Right lobe of liver (tissue), 6 donors: ENCODE data around the gene SLC2A2. TPM values are rescaled to one million over a fixed set of nuclear protein-coding genes. Genes with fewer than 3 reads are reported as not detected.
A peak's percentile ranks its signal among the peaks of the same experiment; 100 is the strongest.

Experiments
- ATAC-seq, 4 donors: fragments of 200-7000 bp; cut with Tn5 transposase; one replicate each; pipeline ENCODE4 v1.9.1; 2020; ENCODE audit warnings: mild to moderate bottlenecking in 4 of 4, moderate library complexity in 4 of 4
- DNase-seq, 3 donors: peaks; one replicate each; pipeline ENCODE4 v3.0.0-alpha.2; 2020
- H3K27ac ChIP-seq, 3 donors: fragments of 200-600 bp; one replicate each; pipeline ENCODE4 v1.8.0; 2022
- H3K27me3 ChIP-seq, 2 donors: fragments of 200-600 bp; one replicate each; pipeline ENCODE4 v1.8.0; 2022
- H3K36me3 ChIP-seq, 4 donors: fragments of 200-600 bp; sonication (generic) in 1 of 4; one replicate each; pipeline versions ENCODE4 v1.5.1 to v1.8.0; 2017 to 2022; ENCODE audit warnings: control low read depth in 1 of 4
- H3K4me1 ChIP-seq, 4 donors: fragments of 200-600 bp; sonication (generic) in 1 of 4; one replicate each; pipeline versions ENCODE4 v1.5.1 to v1.8.0; 2017 to 2022; ENCODE audit warnings: control low read depth in 1 of 4
- H3K4me3 ChIP-seq, 3 donors: fragments of 200-600 bp; one replicate each; pipeline ENCODE4 v1.8.0; 2022
- H3K9me3 ChIP-seq, 4 donors: fragments of 200-600 bp; sonication (generic) in 1 of 4; one replicate each; pipeline versions ENCODE4 v1.5.1 to v1.8.0; 2017 to 2022; ENCODE audit warnings: control low read depth in 1 of 4
- POLR2A ChIP-seq: fragments of 450-650 bp; IDR thresholded peaks from one replicate; pipeline ENCODE4 v1.6.1; 2017; ENCODE audit warnings: antibody characterized with exemption, mild to moderate bottlenecking
- WGBS: methylation state at CpG from one replicate; pipeline ENCODE4 v1.1.6; 2018; ENCODE audit warnings: low coverage, low lambda C conversion rate; ENCODE audit not compliant: insufficient coverage; ENCODE audit errors: missing lambda C conversion rate; 5-methylcytosine and 5-hydroxymethylcytosine counted together
- intact Hi-C, 2 donors: fragments of 100-400 bp; cut with DNase I; formaldehyde crosslinking; loops; one replicate each; pipeline versions ENCODE4 v1.11.2 to v1.14.1; 2022
- long read RNA-seq: library from polyadenylated mRNA; unstranded; transcript quantifications from one replicate; pipeline ENCODE4 v2.0.0, GENCODE V29; 2019
- total RNA-seq, 6 experiments: library from RNA; depleted of rRNA in 2 of 6; stranded (reverse); fragments of >200 nt in 2 of 6; fragmentation: NEBNext Ultra II Directional in 3 of 6; extraction: Animal tissue kit (Norgen Biotek cat#: 25700) in 3 of 6; gene quantifications; one replicate each; pipeline versions ENCODE4 v1.1.0 to v1.2.4, GENCODE V29; 2016 to 2023
- TF ChIP-seq, protein P1 (sequence below), 4 donors: fragments of 200-600 bp in 3 of 4; fragments of 450-650 bp in 1 of 4; IDR thresholded peaks; one replicate each; pipeline versions ENCODE4 v1.5.1 to v1.8.0; 2016 to 2022; ENCODE audit warnings: antibody characterized with exemption in 4 of 4, mild to moderate bottlenecking in 2 of 4
- donor health status: DM: no; HTN: yes; CAD: no.
- donor health status: DM: no; HTN: no; CAD: no.
- donor health status: DM: no; HTN: no; CAD: no.
- donor health status: DM: no; HTN: yes; CAD: no.
- donor health status: DM: no; HTN: yes; CAD: no.

The SLC2A2 gene
- total RNA-seq = 100 to 1,000 TPM; 162 to 465 (median 276) TPM
- long read RNA-seq, transcript SLC2A2-201 (11 exons, 3,210 nt) = major isoform, 58 of 123 reads
- long read RNA-seq, partial matches to known transcripts = 50 of 123 reads
- long read RNA-seq, other reads (novel, unspliced or antisense) = 11 of 123 reads

GRCh38 chr3:171026597-171027293 is at the start of gene SLC2A2:
Gene SLC2A2, minus strand, starts transcription at chr3:171026720. Its CDS starts 50 bp downstream, at chr3:171026670.
- Histone ChIP-seq H3K27ac (peak within 1 kb of the TSS; percentile 48 to 72 (median 68)), H3K27me3 (no peaks in the 10 kb centered on the region), H3K4me3 (peak within 1 kb of the TSS; percentile 30 to 67 (median 55)), H3K4me1 (peaks cover 0 to 17% (median 3%) of the 10 kb centered on the region in 4 donors), H3K36me3 (no peaks in the 10 kb centered on the region), H3K9me3 (no peaks in the 10 kb centered on the region)
- WGBS = 31% methylated on average over 4 of the region's 4 CpGs
- peak; percentile 85 for TF ChIP-seq POLR2A
- TF ChIP-seq, protein P1, sequence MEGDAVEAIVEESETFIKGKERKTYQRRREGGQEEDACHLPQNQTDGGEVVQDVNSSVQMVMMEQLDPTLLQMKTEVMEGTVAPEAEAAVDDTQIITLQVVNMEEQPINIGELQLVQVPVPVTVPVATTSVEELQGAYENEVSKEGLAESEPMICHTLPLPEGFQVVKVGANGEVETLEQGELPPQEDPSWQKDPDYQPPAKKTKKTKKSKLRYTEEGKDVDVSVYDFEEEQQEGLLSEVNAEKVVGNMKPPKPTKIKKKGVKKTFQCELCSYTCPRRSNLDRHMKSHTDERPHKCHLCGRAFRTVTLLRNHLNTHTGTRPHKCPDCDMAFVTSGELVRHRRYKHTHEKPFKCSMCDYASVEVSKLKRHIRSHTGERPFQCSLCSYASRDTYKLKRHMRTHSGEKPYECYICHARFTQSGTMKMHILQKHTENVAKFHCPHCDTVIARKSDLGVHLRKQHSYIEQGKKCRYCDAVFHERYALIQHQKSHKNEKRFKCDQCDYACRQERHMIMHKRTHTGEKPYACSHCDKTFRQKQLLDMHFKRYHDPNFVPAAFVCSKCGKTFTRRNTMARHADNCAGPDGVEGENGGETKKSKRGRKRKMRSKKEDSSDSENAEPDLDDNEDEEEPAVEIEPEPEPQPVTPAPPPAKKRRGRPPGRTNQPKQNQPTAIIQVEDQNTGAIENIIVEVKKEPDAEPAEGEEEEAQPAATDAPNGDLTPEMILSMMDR (IDR thresholded peaks at IDR 0.05) = no peak
- ATAC-seq (peak; percentile 75 to 93 (median 84)), DNase-seq (peak; percentile 55 to 91 (median 82))
- intact Hi-C loops = no loop called here

GRCh38 chr3:171072432-171072831 is 45.9 kb upstream of the SLC2A2 start:
- Histone ChIP-seq H3K4me1 (no peaks in the 10 kb centered on the region), H3K36me3 (no peaks in the 10 kb centered on the region), H3K4me3 (no peak overlapping the region), H3K27ac (no peak overlapping the region), H3K9me3 (no peaks in the 10 kb centered on the region), H3K27me3 (no peaks in the 10 kb centered on the region)
- ATAC-seq = no peak
- no peak for TF ChIP-seq POLR2A
- TF ChIP-seq, protein P1 (IDR thresholded peaks at IDR 0.05) = no peak
- no peak for DNase-seq
- intact Hi-C loops = no loop called here

DNA sequence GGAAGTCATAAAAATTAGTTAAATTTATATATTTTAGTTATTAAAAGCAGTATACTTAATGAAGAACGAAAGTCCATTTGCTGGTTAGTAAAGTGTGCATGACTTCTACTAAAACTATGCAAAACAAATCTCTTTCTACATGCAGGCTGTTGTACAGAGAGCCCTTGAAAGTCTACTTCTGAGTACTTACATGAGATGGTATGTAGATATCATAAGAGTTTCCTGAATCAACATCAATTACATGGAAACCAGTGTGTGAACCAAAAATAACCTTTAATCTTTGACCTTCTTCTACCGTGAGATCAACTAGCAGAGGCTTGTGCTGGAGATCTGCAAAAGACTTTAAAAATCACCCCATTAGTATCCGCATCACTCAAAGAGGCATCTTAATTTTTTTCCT is 42.1 kb upstream of the SLC2A2 start:
- Histone ChIP-seq H3K9me3 (no peaks in the 10 kb centered on the region), H3K36me3 (no peaks in the 10 kb centered on the region), H3K4me3 (no peak overlapping the region), H3K4me1 (no peaks in the 10 kb centered on the region), H3K27me3 (no peaks in the 10 kb centered on the region), H3K27ac (no peak overlapping the region)
- no peak for DNase-seq
- no peak for TF ChIP-seq POLR2A
- TF ChIP-seq, protein P1 (IDR thresholded peaks at IDR 0.05) = no peak
- WGBS = 61% methylated on average over 3 of the region's 3 CpGs
- no peak for ATAC-seq
- intact Hi-C loops = no loop called here

GRCh38 chr3:171066206-171066605 is 39.7 kb upstream of the SLC2A2 start:
- intact Hi-C loops = no loop called here

More at GRCh38 chr3:171066206-171066605, 39.7 kb upstream of the SLC2A2 start:
- no peaks in the 10 kb centered on the region for H3K36me3 ChIP-seq
- TF ChIP-seq, protein P1 (IDR thresholded peaks at IDR 0.05) = no peak
- TF ChIP-seq POLR2A = no peak
- 87% methylated on average over 6 of the region's 6 CpGs for WGBS
- no peak for DNase-seq
- no peak overlapping the region for H3K27ac ChIP-seq
- ATAC-seq = no peak
- no peaks in the 10 kb centered on the region for H3K9me3 ChIP-seq
- H3K27me3 ChIP-seq = no peaks in the 10 kb centered on the region
- H3K4me3 ChIP-seq = no peak overlapping the region
- H3K4me1 ChIP-seq = no peaks in the 10 kb centered on the region
